Measurements from ENCODE around the gene FSTL5. TPM values are rescaled to one million over a fixed set of nuclear protein-coding genes. Genes with fewer than 3 reads are reported as not detected.

The FSTL5 gene
- total RNA-seq, 4 donors from 2014 or later, result not detected

DNA sequence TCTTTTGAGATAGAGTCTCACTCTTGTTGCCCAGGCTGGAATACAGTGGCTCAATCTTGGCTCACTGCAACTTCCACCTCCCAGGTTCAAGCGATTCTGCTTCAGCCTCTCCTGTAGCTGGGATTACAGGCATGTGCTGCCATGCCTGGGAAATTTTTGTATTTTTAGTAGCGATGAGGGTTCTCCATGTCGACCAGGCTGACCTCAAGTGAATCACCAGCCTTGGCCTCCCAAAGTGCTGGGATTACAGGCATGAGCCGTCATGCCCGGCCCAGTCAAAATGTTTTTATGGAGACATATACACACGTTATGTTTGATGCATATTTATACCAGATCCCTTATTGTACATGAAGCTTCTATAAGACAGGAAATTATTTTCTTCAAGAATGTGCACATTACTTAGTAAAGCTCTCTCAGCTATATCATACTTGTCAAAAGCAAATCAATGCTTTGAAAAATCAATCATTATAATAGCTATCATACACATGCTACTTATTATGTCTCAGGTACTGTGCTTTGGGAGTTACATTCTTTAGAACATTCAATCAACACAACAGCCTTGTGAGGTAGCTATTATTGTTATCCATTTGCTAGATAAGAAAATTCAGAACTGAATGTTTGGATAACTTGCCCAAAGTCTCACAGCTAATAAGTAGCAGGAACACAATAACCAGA lies 269.2 kb downstream of the FSTL5 start:
- H3K27me3 ChIP-seq, result no peaks in the 10 kb centered on the region
- no peak for TF ChIP-seq POLR2A (IDR thresholded peaks at IDR 0.05)
- TF ChIP-seq, protein P1, sequence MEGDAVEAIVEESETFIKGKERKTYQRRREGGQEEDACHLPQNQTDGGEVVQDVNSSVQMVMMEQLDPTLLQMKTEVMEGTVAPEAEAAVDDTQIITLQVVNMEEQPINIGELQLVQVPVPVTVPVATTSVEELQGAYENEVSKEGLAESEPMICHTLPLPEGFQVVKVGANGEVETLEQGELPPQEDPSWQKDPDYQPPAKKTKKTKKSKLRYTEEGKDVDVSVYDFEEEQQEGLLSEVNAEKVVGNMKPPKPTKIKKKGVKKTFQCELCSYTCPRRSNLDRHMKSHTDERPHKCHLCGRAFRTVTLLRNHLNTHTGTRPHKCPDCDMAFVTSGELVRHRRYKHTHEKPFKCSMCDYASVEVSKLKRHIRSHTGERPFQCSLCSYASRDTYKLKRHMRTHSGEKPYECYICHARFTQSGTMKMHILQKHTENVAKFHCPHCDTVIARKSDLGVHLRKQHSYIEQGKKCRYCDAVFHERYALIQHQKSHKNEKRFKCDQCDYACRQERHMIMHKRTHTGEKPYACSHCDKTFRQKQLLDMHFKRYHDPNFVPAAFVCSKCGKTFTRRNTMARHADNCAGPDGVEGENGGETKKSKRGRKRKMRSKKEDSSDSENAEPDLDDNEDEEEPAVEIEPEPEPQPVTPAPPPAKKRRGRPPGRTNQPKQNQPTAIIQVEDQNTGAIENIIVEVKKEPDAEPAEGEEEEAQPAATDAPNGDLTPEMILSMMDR (IDR thresholded peaks at IDR 0.05), result no peak
- no peaks in the 10 kb centered on the region for H3K4me1 ChIP-seq
- no peak overlapping the region for H3K27ac ChIP-seq
- H3K36me3 ChIP-seq, result no peaks in the 10 kb centered on the region
- no peak overlapping the region for H3K4me3 ChIP-seq
- no peaks in the 10 kb centered on the region for H3K9me3 ChIP-seq
- no peak for DNase-seq
- intact Hi-C loops (cut with DNase I), result no loop called here
- WGBS, 2 donors, result 58 to 67% methylated on average over 5 to 6 of the region's 6 CpGs

DNA sequence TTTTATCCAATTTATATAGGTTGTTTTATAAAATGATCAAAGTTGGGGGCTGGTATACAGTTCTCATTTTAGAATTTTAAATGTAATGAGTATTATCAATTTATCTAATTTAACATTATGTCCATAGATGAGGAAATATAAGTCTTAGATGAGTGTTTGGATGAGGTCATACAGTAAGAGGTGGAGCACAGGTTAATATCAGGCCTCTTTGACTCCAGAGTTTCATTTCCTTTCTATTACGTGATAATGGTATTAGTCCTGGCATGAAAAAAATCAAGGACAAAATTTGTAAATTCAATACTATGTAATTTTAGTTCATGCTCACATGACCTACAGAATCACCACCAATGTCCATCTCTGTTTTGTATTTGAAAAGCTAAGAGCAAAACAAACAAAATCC lies 269.8 kb downstream of the FSTL5 start:
- Histone ChIP-seq H3K36me3 (no peaks in the 10 kb centered on the region), H3K27ac (no peak overlapping the region), H3K4me1 (no peaks in the 10 kb centered on the region), H3K27me3 (no peaks in the 10 kb centered on the region), H3K9me3 (no peaks in the 10 kb centered on the region), H3K4me3 (no peak overlapping the region)
- intact Hi-C loops (cut with DNase I), result no loop called here
- TF ChIP-seq POLR2A (IDR thresholded peaks at IDR 0.05), result no peak
- TF ChIP-seq, protein P1 (IDR thresholded peaks at IDR 0.05), result no peak
- WGBS, 2 donors, result 60 to 75% methylated on average over 1 of the region's 1 CpG
- no peak for DNase-seq

DNA sequence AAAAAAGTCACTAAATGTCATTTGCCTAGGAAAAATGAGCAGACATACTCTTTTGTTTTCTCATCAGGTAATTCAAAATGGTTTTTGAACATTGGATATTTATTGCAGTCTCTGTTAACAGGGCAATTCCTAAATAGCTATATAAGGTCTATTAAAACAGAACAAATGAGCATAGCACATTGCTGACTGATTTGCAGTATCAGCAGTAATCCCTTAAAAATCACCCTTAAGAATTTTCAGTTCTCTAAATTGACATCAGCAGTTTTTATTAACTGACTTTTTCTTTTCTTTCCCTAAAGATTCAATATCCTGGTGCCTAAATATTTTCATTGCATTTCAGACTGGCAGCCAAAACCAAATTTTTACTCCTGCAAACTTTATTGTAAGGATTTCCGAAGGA lies 270.2 kb downstream of the FSTL5 start:
- intact Hi-C loops (cut with DNase I), result no loop called here
- 45 to 71% methylated on average over 1 of the region's 1 CpG for WGBS, 2 donors
- no peaks in the 10 kb centered on the region for H3K27me3 ChIP-seq

DNA sequence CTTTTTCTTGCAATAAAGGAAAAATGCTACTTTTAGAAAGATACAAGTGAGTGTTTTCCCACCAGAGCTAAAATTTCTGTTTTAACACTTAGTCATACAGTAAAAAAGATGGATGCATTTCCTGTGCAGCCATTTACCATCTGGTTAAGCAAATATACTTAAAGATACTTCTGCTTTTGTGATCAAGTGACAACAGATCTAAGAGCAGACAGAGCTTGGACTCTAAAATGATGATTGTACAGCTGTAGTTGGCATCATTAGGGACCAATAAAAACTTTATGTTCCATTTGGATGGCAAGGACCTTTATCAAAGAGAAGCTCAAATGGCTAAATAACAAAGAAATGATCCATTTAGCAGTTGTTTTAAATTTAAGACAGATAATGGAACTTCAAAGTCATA lies 270.8 kb downstream of the FSTL5 start:
- intact Hi-C loops (cut with DNase I), result no loop called here
- no peaks in the 10 kb centered on the region for H3K4me1 ChIP-seq
- H3K27ac ChIP-seq, result no peak overlapping the region
- no peaks in the 10 kb centered on the region for H3K27me3 ChIP-seq
- TF ChIP-seq, protein P1 (IDR thresholded peaks at IDR 0.05), result no peak
- TF ChIP-seq POLR2A (IDR thresholded peaks at IDR 0.05), result no peak
- H3K9me3 ChIP-seq, result no peaks in the 10 kb centered on the region
- no peak for DNase-seq
- H3K4me3 ChIP-seq, result no peak overlapping the region
- no peaks in the 10 kb centered on the region for H3K36me3 ChIP-seq

More for the DNA sequence above, 270.2 kb downstream of the FSTL5 start:
- no peak for TF ChIP-seq POLR2A (IDR thresholded peaks at IDR 0.05)
- TF ChIP-seq, protein P1 (IDR thresholded peaks at IDR 0.05), result no peak
- no peaks in the 10 kb centered on the region for H3K36me3 ChIP-seq
- H3K27ac ChIP-seq, result no peak overlapping the region
- no peak for DNase-seq
- no peak overlapping the region for H3K4me3 ChIP-seq
- no peaks in the 10 kb centered on the region for H3K9me3 ChIP-seq
- no peaks in the 10 kb centered on the region for H3K4me1 ChIP-seq

DNA sequence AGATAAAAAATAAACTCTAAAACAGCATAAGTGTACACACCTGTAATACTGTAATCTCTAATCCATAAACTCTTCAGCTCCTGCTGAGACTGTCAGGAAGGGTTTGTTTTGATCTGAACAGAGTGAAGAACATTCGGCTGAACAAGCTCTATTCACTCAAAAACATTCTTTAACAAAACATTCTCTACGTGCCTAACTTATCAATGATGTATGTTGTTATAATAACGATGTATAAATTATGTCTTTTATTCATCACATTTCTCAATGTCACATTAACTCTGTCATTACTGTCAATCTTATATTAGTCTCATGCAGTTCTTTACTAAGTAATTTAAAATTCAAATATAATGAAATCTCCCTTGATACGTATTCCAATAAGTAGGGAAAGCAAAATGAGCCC lies 280.6 kb downstream of the FSTL5 start:
- DNase-seq, result no peak
- Histone ChIP-seq H3K9me3 (no peaks in the 10 kb centered on the region), H3K4me1 (no peaks in the 10 kb centered on the region), H3K4me3 (no peak overlapping the region), H3K27me3 (no peaks in the 10 kb centered on the region), H3K27ac (no peak overlapping the region), H3K36me3 (no peaks in the 10 kb centered on the region)
- WGBS, 2 donors, result 43 to 45% methylated on average over 4 of the region's 4 CpGs
- no peak for TF ChIP-seq POLR2A (IDR thresholded peaks at IDR 0.05)
- TF ChIP-seq, protein P1 (IDR thresholded peaks at IDR 0.05), result no peak
- intact Hi-C loops (cut with DNase I), result no loop called here

Measured in esophagus squamous epithelium (tissue), 5 donors.